Fibroblast of peridontal ligament (primary cell): ENCODE results near the gene MAZ.

Source experiments
- DNase-seq: peaks from one replicate; pipeline ENCODE4 v3.0.0-alpha.2; 2010; ENCODE audit errors: extremely low read depth

Gene MAZ

GRCh38 chr16:29857133-29857760 lies 50.9 kb downstream of the MAZ start:
- DNase-seq: peak; percentile 94

GRCh38 chr16:29858149-29858849 lies 52.0 kb downstream of the MAZ start:
- DNase-seq: no peak

GRCh38 chr16:29858974-29859373 lies 52.6 kb downstream of the MAZ start:
- DNase-seq: no peak

GRCh38 chr16:29860218-29860617 lies 53.9 kb downstream of the MAZ start:
- no peak for DNase-seq
